ENCODE results near the gene MYH7B.
A peak's percentile ranks its signal among the peaks of the same experiment; 100 is the strongest.

- TF ChIP-seq CTCF (IDR thresholded peaks at IDR 0.05) (peak in 2 of 3 donors; percentile 57 to 70), POLR2AphosphoS5 (IDR thresholded peaks at IDR 0.05) (peak; percentile 91 to 95 (median 93))
These were observed at the start of gene MYH7B, which contains the start of gene GSS for GRCh38 chr20:34955231-34956040.
